ENCODE measurements around the gene YPEL1. TPM values are rescaled to one million over a fixed set of nuclear protein-coding genes. Genes with fewer than 3 reads are reported as not detected.

The YPEL1 gene
- total and polyA plus RNA-seq, 4 donors = 1.6 to 15.1 (median 3.5) TPM

DNA sequence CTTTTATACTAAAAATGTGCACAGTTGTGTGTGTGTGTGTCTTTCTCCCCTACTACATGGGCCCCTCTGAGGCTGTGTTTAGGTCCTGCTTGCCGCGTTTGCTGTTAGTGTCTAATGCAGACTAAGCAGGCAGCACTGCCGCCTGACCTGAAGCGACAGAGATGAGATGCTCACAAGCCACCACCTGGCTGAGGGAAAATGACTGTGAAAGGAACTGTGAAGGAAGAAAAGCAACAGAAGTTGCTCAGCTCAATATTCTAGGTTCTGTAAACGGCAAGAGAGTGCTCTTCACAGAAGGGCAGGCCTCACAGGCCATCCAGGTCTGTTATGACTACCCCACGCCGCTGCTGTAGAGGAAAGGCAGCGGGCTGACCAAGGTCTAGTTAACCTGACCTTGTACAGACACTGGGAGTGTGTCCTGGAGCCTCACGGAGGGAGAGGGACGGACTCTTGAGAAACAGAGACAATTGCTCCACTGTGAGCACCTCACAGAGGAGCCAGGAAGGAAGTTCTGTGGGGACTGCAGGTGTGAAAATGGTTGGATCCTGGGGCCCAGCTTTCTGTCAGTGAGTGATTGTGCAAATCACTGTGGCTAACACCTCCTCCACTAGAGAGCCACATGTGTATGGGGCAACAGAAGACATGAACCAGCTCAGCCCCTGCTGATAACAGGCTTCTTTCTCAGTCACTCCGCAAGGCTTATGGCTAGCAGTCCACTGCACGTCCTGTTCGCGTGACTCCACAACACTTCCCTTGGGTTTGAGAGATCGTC is 31.3 kb upstream of the YPEL1 start:
- no peaks in the 10 kb centered on the region for H3K27me3 ChIP-seq (ENCODE audit: control insufficient read depth in 3 of 3, insufficient read depth in 3 of 3, low read length in 2 of 3)

DNA sequence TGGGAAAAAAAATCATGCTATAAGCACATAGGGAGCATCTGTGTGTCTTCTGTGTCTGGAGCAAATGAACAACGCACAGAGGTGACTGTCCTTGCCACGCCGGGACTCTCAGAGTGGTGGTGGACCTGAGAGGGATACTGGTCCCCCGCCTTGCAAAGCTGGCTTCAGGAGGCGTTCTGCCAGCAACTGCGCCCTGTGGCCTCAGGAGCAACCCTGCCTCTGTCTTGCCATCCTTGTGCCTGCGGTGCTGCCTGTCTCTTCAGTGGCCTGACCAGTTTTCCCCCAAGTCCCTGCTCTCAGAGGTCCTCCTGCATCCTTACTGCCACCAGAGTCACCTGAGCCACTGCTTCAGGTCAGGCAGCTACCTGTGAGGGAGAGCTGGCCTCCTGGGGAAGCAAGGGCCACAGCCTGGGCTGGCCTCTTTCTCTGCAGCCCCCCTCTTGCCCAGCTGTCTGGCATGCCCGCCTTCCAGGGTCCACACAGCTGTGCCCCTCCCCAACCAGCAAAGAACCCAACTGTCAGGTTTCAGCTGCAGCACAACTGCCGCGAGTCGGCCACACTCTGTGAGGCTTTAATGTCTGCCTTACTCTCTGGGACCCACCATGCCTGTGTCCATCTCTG is 30.4 kb upstream of the YPEL1 start:
- Histone ChIP-seq H3K9ac (ENCODE audit: insufficient read depth in 1 of 2, low read length in 2 of 2) (no peak overlapping the region), H3K4me1 (ENCODE audit: control insufficient read depth in 5 of 5, insufficient read depth in 5 of 5, low read length in 5 of 5) (no peaks in the 10 kb centered on the region), H3K4me3 (no peak overlapping the region), H3K9me3 (ENCODE audit: control insufficient read depth in 4 of 4, insufficient read depth in 3 of 4, low read length in 3 of 4) (no peaks in the 10 kb centered on the region), H3K36me3 (ENCODE audit: control insufficient read depth in 4 of 4, insufficient read depth in 4 of 4, low read length in 4 of 4) (peaks cover 14 to 58% (median 33%) of the 10 kb centered on the region in 4 donors), H3K27ac (ENCODE audit: low read depth in 1 of 2, low read length in 1 of 2) (peak overlapping the region in 1 of 2 donors; percentile 28), H3K27me3 (ENCODE audit: control insufficient read depth in 3 of 3, insufficient read depth in 3 of 3, low read length in 2 of 3) (no peaks in the 10 kb centered on the region)
- TF ChIP-seq, protein P1, sequence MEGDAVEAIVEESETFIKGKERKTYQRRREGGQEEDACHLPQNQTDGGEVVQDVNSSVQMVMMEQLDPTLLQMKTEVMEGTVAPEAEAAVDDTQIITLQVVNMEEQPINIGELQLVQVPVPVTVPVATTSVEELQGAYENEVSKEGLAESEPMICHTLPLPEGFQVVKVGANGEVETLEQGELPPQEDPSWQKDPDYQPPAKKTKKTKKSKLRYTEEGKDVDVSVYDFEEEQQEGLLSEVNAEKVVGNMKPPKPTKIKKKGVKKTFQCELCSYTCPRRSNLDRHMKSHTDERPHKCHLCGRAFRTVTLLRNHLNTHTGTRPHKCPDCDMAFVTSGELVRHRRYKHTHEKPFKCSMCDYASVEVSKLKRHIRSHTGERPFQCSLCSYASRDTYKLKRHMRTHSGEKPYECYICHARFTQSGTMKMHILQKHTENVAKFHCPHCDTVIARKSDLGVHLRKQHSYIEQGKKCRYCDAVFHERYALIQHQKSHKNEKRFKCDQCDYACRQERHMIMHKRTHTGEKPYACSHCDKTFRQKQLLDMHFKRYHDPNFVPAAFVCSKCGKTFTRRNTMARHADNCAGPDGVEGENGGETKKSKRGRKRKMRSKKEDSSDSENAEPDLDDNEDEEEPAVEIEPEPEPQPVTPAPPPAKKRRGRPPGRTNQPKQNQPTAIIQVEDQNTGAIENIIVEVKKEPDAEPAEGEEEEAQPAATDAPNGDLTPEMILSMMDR (IDR thresholded peaks at IDR 0.05; ENCODE audit: control extremely low read depth, extremely low read depth) = no peak
- WGBS, 2 donors = 95 to 96% methylated on average over 10 to 11 of the region's 11 CpGs
- ATAC-seq (ENCODE audit: insufficient read depth, low FRiP score) = no peak
- DNase-seq = no peak

More for the DNA sequence above, 31.3 kb upstream of the YPEL1 start:
- Histone ChIP-seq H3K27ac (ENCODE audit: low read depth in 1 of 2, low read length in 1 of 2) (peak overlapping the region in 1 of 2 donors; percentile 42), H3K9ac (ENCODE audit: insufficient read depth in 1 of 2, low read length in 2 of 2) (no peak overlapping the region), H3K4me1 (ENCODE audit: control insufficient read depth in 5 of 5, insufficient read depth in 5 of 5, low read length in 5 of 5) (no peaks in the 10 kb centered on the region), H3K4me3 (no peak overlapping the region), H3K9me3 (ENCODE audit: control insufficient read depth in 4 of 4, insufficient read depth in 3 of 4, low read length in 3 of 4) (no peaks in the 10 kb centered on the region), H3K36me3 (ENCODE audit: control insufficient read depth in 4 of 4, insufficient read depth in 4 of 4, low read length in 4 of 4) (peaks cover 14 to 60% (median 33%) of the 10 kb centered on the region in 4 donors)
- TF ChIP-seq, protein P1 (IDR thresholded peaks at IDR 0.05; ENCODE audit: control extremely low read depth, extremely low read depth) = no peak
- DNase-seq = no peak
- ATAC-seq (ENCODE audit: insufficient read depth, low FRiP score) = no peak
- WGBS, 2 donors = 48 to 81% methylated on average over 15 of the region's 15 CpGs

DNA sequence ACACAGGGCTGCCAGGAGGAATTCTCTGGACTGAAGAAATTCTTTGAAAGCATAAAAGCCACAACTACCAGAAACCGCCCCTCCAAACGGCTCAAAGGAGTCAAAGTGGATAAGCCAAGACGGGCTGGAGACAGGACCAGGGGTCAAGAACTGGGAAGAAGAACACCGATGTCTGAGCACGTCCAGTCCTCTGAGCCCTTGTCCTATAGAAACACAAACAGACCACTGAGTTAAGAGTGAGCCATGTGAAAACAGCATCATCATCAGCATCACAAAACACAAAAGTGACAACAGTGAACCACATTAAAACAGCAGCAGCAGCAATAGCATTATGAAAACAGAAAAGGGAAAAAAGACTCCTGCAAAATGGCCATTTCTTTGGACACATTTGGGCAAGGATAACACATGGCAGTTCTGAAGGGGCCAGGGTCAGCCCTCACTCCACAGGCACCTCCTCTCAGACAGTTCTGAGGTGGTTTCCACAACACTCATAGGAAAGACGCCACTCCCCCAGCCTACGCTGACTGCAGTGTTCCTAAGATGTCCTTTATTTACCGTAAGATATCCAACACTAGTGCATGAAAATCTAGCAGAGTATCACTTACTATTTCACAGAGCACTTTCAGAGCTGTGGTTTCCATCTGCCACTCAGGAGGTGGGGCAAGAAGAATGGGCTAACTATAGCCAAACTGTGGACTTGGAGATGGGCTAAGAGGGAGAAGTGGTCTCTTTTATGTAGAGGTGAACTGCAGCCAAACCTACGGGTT is 28.6 kb upstream of the YPEL1 start:
- Histone ChIP-seq H3K9me3 (ENCODE audit: control insufficient read depth in 4 of 4, insufficient read depth in 3 of 4, low read length in 3 of 4) (no peaks in the 10 kb centered on the region), H3K4me3 (no peak overlapping the region), H3K4me1 (ENCODE audit: control insufficient read depth in 5 of 5, insufficient read depth in 5 of 5, low read length in 5 of 5) (peaks cover 0 to 15% (median 0%) of the 10 kb centered on the region in 5 donors), H3K36me3 (ENCODE audit: control insufficient read depth in 4 of 4, insufficient read depth in 4 of 4, low read length in 4 of 4) (peaks cover 10 to 53% (median 31%) of the 10 kb centered on the region in 4 donors), H3K27ac (ENCODE audit: low read depth in 1 of 2, low read length in 1 of 2) (no peak overlapping the region), H3K9ac (ENCODE audit: insufficient read depth in 1 of 2, low read length in 2 of 2) (no peak overlapping the region), H3K27me3 (ENCODE audit: control insufficient read depth in 3 of 3, insufficient read depth in 3 of 3, low read length in 2 of 3) (no peaks in the 10 kb centered on the region)
- ATAC-seq (ENCODE audit: insufficient read depth, low FRiP score) = no peak
- WGBS, 2 donors = 88% methylated on average over 9 of the region's 9 CpGs
- TF ChIP-seq, protein P1 (IDR thresholded peaks at IDR 0.05; ENCODE audit: control extremely low read depth, extremely low read depth) = no peak
- DNase-seq = no peak

Data from lung (tissue), 12 donors.